Neuron (in vitro differentiated cells): ENCODE data around the gene PYGO1.
"Not testable (repeated sequence)": the region's sequence is repeated elsewhere in the genome, so short reads cannot be mapped to it uniquely, and the experiment has no call there.

Experiments used
- H2AFZ ChIP-seq: one replicate; pipeline ENCODE4 v1.6.1; 2013; ENCODE audit warnings: low read depth, mild to moderate bottlenecking, inconsistent platforms, low read length, moderate library complexity
- H3K27me3 ChIP-seq: one replicate; pipeline ENCODE4 v1.6.1; 2013; ENCODE audit warnings: low read length; ENCODE audit not compliant: insufficient read depth
- H3K36me3 ChIP-seq: one replicate; pipeline ENCODE4 v1.6.1; 2013; ENCODE audit warnings: low read length; ENCODE audit not compliant: insufficient read depth
- H3K4me1 ChIP-seq: one replicate; pipeline ENCODE4 v1.6.1; 2013; ENCODE audit warnings: low read length; ENCODE audit not compliant: insufficient read depth
- H3K4me3 ChIP-seq: 2 replicates; pipeline ENCODE4 v1.5.1; 2013; ENCODE audit warnings: mild to moderate bottlenecking, low read length, moderate library complexity
- H3K9me3 ChIP-seq: one replicate; pipeline ENCODE4 v1.6.1; 2013; ENCODE audit warnings: low read length

PYGO1 gene

GRCh38 chr15:55515991-55516776 is 72.0 kb downstream of the PYGO1 start:
- H3K4me1 ChIP-seq = no peaks in the 10 kb centered on the region
- no peak overlapping the region for H3K4me3 ChIP-seq
- no peak overlapping the region for H2AFZ ChIP-seq
- no peaks in the 10 kb centered on the region for H3K36me3 ChIP-seq
- no peaks in the 10 kb centered on the region for H3K9me3 ChIP-seq
- no peaks in the 10 kb centered on the region for H3K27me3 ChIP-seq

GRCh38 chr15:55515491-55515890 is 72.7 kb downstream of the PYGO1 start:
- H3K27me3 ChIP-seq = no peaks in the 10 kb centered on the region
- no peaks in the 10 kb centered on the region for H3K9me3 ChIP-seq
- H2AFZ ChIP-seq = no peak overlapping the region
- no peaks in the 10 kb centered on the region for H3K4me1 ChIP-seq
- no peak overlapping the region for H3K4me3 ChIP-seq
- no peaks in the 10 kb centered on the region for H3K36me3 ChIP-seq

GRCh38 chr15:55514414-55514850 is 73.7 kb downstream of the PYGO1 start:
- H2AFZ ChIP-seq = no peak overlapping the region
- no peak overlapping the region for H3K4me3 ChIP-seq
- no peaks in the 10 kb centered on the region for H3K36me3 ChIP-seq
- H3K27me3 ChIP-seq = no peaks in the 10 kb centered on the region
- H3K4me1 ChIP-seq = no peaks in the 10 kb centered on the region
- no peaks in the 10 kb centered on the region for H3K9me3 ChIP-seq

- H3K9me3 ChIP-seq, H2AFZ ChIP-seq, H3K4me1 ChIP-seq, H3K27me3 ChIP-seq, H3K36me3 ChIP-seq, H3K4me3 ChIP-seq: not testable (repeated sequence)
These were observed 74.3 kb downstream of the PYGO1 start for GRCh38 chr15:55513621-55514413.

GRCh38 chr15:55513152-55513551 is 75.0 kb downstream of the PYGO1 start:
- H3K27me3 ChIP-seq = no peaks in the 10 kb centered on the region
- H3K4me3 ChIP-seq = no peak overlapping the region
- no peaks in the 10 kb centered on the region for H3K9me3 ChIP-seq
- H3K4me1 ChIP-seq = no peaks in the 10 kb centered on the region
- no peaks in the 10 kb centered on the region for H3K36me3 ChIP-seq
- no peak overlapping the region for H2AFZ ChIP-seq

GRCh38 chr15:55507567-55507966 is 80.6 kb downstream of the PYGO1 start:
- Histone ChIP-seq H3K27me3 (no peaks in the 10 kb centered on the region), H3K9me3 (no peaks in the 10 kb centered on the region), H3K36me3 (no peaks in the 10 kb centered on the region), H2AFZ (no peak overlapping the region), H3K4me1 (no peaks in the 10 kb centered on the region), H3K4me3 (no peak overlapping the region)

- H2AFZ ChIP-seq, H3K9me3 ChIP-seq, H3K36me3 ChIP-seq, H3K4me3 ChIP-seq, H3K27me3 ChIP-seq, H3K4me1 ChIP-seq: not testable (repeated sequence)
These were observed 82.7 kb downstream of the PYGO1 start for GRCh38 chr15:55505407-55505806.

- Histone ChIP-seq H3K4me3 (no peak overlapping the region), H2AFZ (no peak overlapping the region), H3K36me3 (no peaks in the 10 kb centered on the region), H3K4me1 (no peaks in the 10 kb centered on the region), H3K9me3 (no peaks in the 10 kb centered on the region), H3K27me3 (no peaks in the 10 kb centered on the region)
These were observed 89.0 kb downstream of the PYGO1 start for GRCh38 chr15:55499151-55499550.

- peak overlapping the region; percentile 49 for H2AFZ ChIP-seq
- not testable (repeated sequence) for H3K4me1 ChIP-seq, H3K36me3 ChIP-seq, H3K9me3 ChIP-seq, H3K27me3 ChIP-seq
- H3K4me3 ChIP-seq = peak overlapping the region; percentile 66
These were observed 89.8 kb downstream of the PYGO1 start for GRCh38 chr15:55498109-55498938.

GRCh38 chr15:55496716-55497115 is 91.4 kb downstream of the PYGO1 start:
- Histone ChIP-seq H3K4me1 (no peaks in the 10 kb centered on the region), H3K9me3 (no peaks in the 10 kb centered on the region), H2AFZ (no peak overlapping the region), H3K36me3 (no peaks in the 10 kb centered on the region), H3K4me3 (no peak overlapping the region), H3K27me3 (no peaks in the 10 kb centered on the region)

- H3K27me3 ChIP-seq = no peaks in the 10 kb centered on the region
- H2AFZ ChIP-seq = no peak overlapping the region
- H3K36me3 ChIP-seq = no peaks in the 10 kb centered on the region
- H3K4me1 ChIP-seq = no peaks in the 10 kb centered on the region
- H3K9me3 ChIP-seq = no peaks in the 10 kb centered on the region
- no peak overlapping the region for H3K4me3 ChIP-seq
These were observed 93.2 kb downstream of the PYGO1 start for GRCh38 chr15:55494931-55495330.

GRCh38 chr15:55488952-55489600 is 99.1 kb downstream of the PYGO1 start:
- H3K27me3 ChIP-seq, H3K9me3 ChIP-seq, H3K4me3 ChIP-seq, H3K36me3 ChIP-seq, H2AFZ ChIP-seq, H3K4me1 ChIP-seq: not testable (repeated sequence)
